AG04450 (cell line): ENCODE results near the gene EPG5. TPM values are rescaled to one million over a fixed set of nuclear protein-coding genes. Genes with fewer than 3 reads are reported as not detected.

ENCODE experiments used
- CTCF ChIA-PET: fragments of 300-600, 350-600 bp; formaldehyde crosslinking; extraction: SDS; loops from one replicate; lab custom pipeline; 2022; ENCODE audit warnings: antibody characterized with exemption, inconsistent platforms; lab: Charles Lee
- POLR2A ChIA-PET: fragments of 350-600 bp; formaldehyde crosslinking; extraction: SDS; loops from one replicate; lab custom pipeline; 2021; ENCODE audit warnings: antibody characterized with exemption, inconsistent platforms; lab: Yijun Ruan, JAX
- DNase-seq: peaks from one replicate; pipeline ENCODE4 v3.0.0-alpha.2; 2011; ENCODE audit warnings: low read depth, low spot score
- H3K27ac ChIP-seq: one replicate; pipeline ENCODE4 v1.5.1; 2012; ENCODE audit warnings: low read depth, low read length, control low read depth
- H3K27me3 ChIP-seq: one replicate; pipeline ENCODE4 v1.6.0; 2012; ENCODE audit warnings: low read length; ENCODE audit not compliant: control insufficient read depth, insufficient read depth
- H3K4me3 ChIP-seq: 2 replicates; pipeline ENCODE4 v1.5.1; 2011; ENCODE audit warnings: mild to moderate bottlenecking, low read depth, low read length, control low read depth
- H3K9me3 ChIP-seq: 2 replicates; pipeline ENCODE4 v1.5.1; 2012; ENCODE audit warnings: low read length; ENCODE audit not compliant: control insufficient read depth, insufficient read depth
- polyA plus RNA-seq: library from polyadenylated mRNA; depleted of rRNA; stranded (reverse); fragments of >200 nt; gene quantifications from 2 replicates; pipeline ENCODE4 v1.2.3, GENCODE V29; 2011
- TF ChIP-seq, protein P1 (sequence below): IDR thresholded peaks from 2 replicates; pipeline ENCODE4 v1.5.1; 2011; ENCODE audit warnings: low read depth, low read length, control low read depth, inconsistent platforms

EPG5 gene
- polyA plus RNA-seq, 1 experiment, result 51.5 TPM

GRCh38 chr18:46010050-46010449 lies 42.9 kb upstream of the EPG5 start:
- DNase-seq, result no peak
- Histone ChIP-seq H3K9me3 (no peaks in the 10 kb centered on the region), H3K4me3 (no peak overlapping the region), H3K27me3 (no peaks in the 10 kb centered on the region), H3K27ac (no peak overlapping the region)
- POLR2A ChIA-PET, result no interaction called here
- TF ChIP-seq, protein P1, sequence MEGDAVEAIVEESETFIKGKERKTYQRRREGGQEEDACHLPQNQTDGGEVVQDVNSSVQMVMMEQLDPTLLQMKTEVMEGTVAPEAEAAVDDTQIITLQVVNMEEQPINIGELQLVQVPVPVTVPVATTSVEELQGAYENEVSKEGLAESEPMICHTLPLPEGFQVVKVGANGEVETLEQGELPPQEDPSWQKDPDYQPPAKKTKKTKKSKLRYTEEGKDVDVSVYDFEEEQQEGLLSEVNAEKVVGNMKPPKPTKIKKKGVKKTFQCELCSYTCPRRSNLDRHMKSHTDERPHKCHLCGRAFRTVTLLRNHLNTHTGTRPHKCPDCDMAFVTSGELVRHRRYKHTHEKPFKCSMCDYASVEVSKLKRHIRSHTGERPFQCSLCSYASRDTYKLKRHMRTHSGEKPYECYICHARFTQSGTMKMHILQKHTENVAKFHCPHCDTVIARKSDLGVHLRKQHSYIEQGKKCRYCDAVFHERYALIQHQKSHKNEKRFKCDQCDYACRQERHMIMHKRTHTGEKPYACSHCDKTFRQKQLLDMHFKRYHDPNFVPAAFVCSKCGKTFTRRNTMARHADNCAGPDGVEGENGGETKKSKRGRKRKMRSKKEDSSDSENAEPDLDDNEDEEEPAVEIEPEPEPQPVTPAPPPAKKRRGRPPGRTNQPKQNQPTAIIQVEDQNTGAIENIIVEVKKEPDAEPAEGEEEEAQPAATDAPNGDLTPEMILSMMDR, result no peak
- CTCF ChIA-PET, result interaction anchor here (1.4 kb wide), 1 partner anchor 36 kb away, joined by 8 read pairs; no protein-coding TSS in a partner anchor

- H3K27me3 ChIP-seq, result no peaks in the 10 kb centered on the region
- CTCF ChIA-PET, result interaction anchor here (0.6 to 1.4 kb wide), 2 partner anchors 35 to 164 kb away, joined by 4 to 8 read pairs; no protein-coding TSS in a partner anchor
- no peaks in the 10 kb centered on the region for H3K9me3 ChIP-seq
- POLR2A ChIA-PET, result interaction anchor here (0.6 kb wide), 1 partner anchor 15 kb away, joined by 11 read pairs; no protein-coding TSS in a partner anchor
- TF ChIP-seq, protein P1, result no peak
- DNase-seq, result no peak
- H3K4me3 ChIP-seq, result no peak overlapping the region
- no peak overlapping the region for H3K27ac ChIP-seq
Observed at GRCh38 chr18:46009125-46009840, 42.2 kb upstream of the EPG5 start.

DNA sequence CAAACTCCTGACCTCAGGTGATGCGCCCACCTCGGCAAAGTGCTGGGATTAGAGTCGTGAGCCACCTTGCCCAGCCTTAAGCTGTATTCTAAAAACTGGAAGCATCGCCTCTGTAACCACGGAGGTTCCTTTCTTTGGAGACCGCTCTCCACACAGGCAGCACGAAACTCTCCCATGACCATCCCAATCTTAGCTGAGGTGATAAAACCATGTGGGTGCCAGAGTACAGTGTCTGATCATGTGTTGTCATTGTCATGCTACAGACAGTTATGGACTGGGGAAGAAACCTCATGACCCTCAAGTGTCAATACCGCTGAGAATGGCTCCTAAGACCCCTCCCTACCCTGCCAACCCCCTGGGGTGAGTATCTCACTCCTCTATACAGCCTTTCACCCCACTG lies 41.4 kb upstream of the EPG5 start:
- no peak overlapping the region for H3K27ac ChIP-seq
- ChIA-PET CTCF (no interaction called here), POLR2A (no interaction called here)
- TF ChIP-seq, protein P1, result no peak
- H3K27me3 ChIP-seq, result no peaks in the 10 kb centered on the region
- no peaks in the 10 kb centered on the region for H3K9me3 ChIP-seq
- DNase-seq, result no peak
- H3K4me3 ChIP-seq, result no peak overlapping the region

DNA sequence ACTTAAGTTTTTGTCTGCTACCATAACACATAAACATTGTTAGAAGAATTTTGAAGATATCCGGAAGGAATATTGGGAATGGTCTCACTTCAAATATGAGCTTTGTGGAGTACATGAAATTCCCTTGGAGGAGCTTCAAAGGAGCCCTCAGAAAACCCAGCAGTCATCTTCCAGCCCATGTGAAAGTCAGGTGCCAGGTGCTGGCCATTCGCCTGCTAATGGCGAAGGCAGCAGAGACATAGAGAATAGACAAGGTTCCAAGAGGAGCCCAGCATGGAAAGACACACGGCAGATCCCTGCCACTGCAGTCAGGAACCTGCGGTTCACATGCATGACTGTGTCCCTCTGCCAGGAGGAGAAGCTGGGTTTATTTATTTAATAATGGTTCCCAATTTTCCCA lies 40.0 kb upstream of the EPG5 start:
- ChIA-PET CTCF (no interaction called here), POLR2A (no interaction called here)
- no peak for DNase-seq
- Histone ChIP-seq H3K4me3 (no peak overlapping the region), H3K9me3 (no peaks in the 10 kb centered on the region; the same call in 1 of the 2 replicates), H3K27me3 (no peaks in the 10 kb centered on the region), H3K27ac (no peak overlapping the region)
- TF ChIP-seq, protein P1, result no peak

DNA sequence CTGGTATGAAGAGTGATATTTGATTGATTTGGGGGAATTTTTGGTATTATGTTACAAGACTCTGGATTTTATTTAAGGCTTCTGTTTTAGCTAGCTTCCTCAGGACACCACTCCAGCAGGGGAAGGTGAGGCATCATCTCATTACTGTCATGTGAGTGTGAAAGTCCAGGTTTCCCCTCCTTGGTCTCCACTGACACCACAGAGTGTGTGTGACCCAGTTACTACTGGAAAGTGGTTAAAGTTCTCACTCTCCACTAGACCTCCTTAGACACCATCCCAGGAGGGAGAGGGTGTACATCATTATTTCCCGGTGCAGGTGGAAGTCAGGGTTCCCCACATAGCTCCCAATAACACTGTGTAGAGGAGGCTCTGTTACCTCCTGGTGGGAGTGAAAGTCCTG lies 35.8 kb upstream of the EPG5 start:
- TF ChIP-seq, protein P1, result no peak
- H3K9me3 ChIP-seq, result no peaks in the 10 kb centered on the region; the same call in 1 of the 2 replicates
- no peaks in the 10 kb centered on the region for H3K27me3 ChIP-seq
- ChIA-PET POLR2A (no interaction called here), CTCF (no interaction called here)
- DNase-seq, result no peak
- H3K4me3 ChIP-seq, result no peak overlapping the region
- no peak overlapping the region for H3K27ac ChIP-seq
